SU-DHL-6 (cell line): ENCODE measurements around the gene PPP1R12A.
"Not testable (repeated sequence)": the region's sequence is repeated elsewhere in the genome, so short reads cannot be mapped to it uniquely, and the experiment has no call there.

Source experiments
- H2AFZ ChIP-seq: fragments of 200-600 bp; sonication (generic); 2 replicates; pipeline ENCODE4 v1.6.1; 2014; ENCODE audit warnings: low read depth, mild to moderate bottlenecking, moderate library complexity, mixed read lengths, antibody characterized with exemption, low read length; ENCODE audit not compliant: severe bottlenecking
- H3F3A ChIP-seq: fragments of 200-600 bp; shearing (Covaris generic); 2 replicates; pipeline ENCODE4 v1.6.0; 2016; ENCODE audit warnings: antibody characterized with exemption, mild to moderate bottlenecking; ENCODE audit not compliant: insufficient read depth
- H3K27ac ChIP-seq: fragments of 200-600 bp; sonication (generic); 2 replicates; pipeline ENCODE4 v1.5.1; 2016; ENCODE audit warnings: low read depth, mild to moderate bottlenecking, low read length, moderate library complexity, mixed read lengths
- H3K27me3 ChIP-seq: fragments of 200-600 bp; sonication (generic), shearing (Covaris generic); 2 replicates; pipeline ENCODE4 v1.6.0; 2014; ENCODE audit warnings: mild to moderate bottlenecking, low read length
- H3K36me3 ChIP-seq: fragments of 200-600 bp; sonication (generic); 2 replicates; pipeline ENCODE4 v1.6.1; 2014; ENCODE audit warnings: mild to moderate bottlenecking, low read length, mixed read lengths
- H3K4me2 ChIP-seq: fragments of 300-600, 200-600 bp; shearing (Covaris generic), sonication (generic); 2 replicates; pipeline ENCODE4 v1.6.0; 2014; ENCODE audit warnings: low read length, low read depth, mild to moderate bottlenecking; ENCODE audit not compliant: poor library complexity, severe bottlenecking
- H3K4me3 ChIP-seq: fragments of 200-600 bp; sonication (generic); 2 replicates; pipeline ENCODE4 v1.5.1; 2014; ENCODE audit warnings: antibody characterized with exemption, low read length, mild to moderate bottlenecking, mixed read lengths; ENCODE audit not compliant: insufficient read depth, poor library complexity, severe bottlenecking
- H3K79me2 ChIP-seq: fragments of 200-600 bp; sonication (generic); 2 replicates; pipeline ENCODE4 v1.6.1; 2014; ENCODE audit warnings: mild to moderate bottlenecking, low read length, moderate library complexity; ENCODE audit not compliant: insufficient read depth
- H3K9ac ChIP-seq: fragments of 200-600 bp; sonication (generic); 2 replicates; pipeline ENCODE4 v1.7.0; 2014; ENCODE audit warnings: mild to moderate bottlenecking, low read length
- H3K9me2 ChIP-seq: fragments of 200-600 bp; sonication (generic); replicated peaks from 2 replicates; pipeline ENCODE4 v1.6.1; 2014; ENCODE audit warnings: low read length; ENCODE audit not compliant: insufficient read depth
- H3K9me3 ChIP-seq: fragments of 200-600 bp; sonication (generic); 2 replicates; pipeline ENCODE4 v1.6.1; 2014; ENCODE audit warnings: low read length, mixed read lengths; ENCODE audit not compliant: insufficient read depth
- H4K20me1 ChIP-seq: fragments of 200-600 bp; sonication (generic); 2 replicates; pipeline ENCODE4 v1.6.1; 2014; ENCODE audit warnings: low read depth, mild to moderate bottlenecking, antibody characterized with exemption, low read length, moderate library complexity, mixed read lengths
- CTCF ChIP-seq: fragments of 200-600 bp; sonication (generic); IDR thresholded peaks from one replicate; pipeline ENCODE4 v1.5.1; 2017; ENCODE audit warnings: antibody characterized with exemption, mild to moderate bottlenecking, low read length, moderate library complexity; ENCODE audit not compliant: insufficient read depth, poor library complexity, severe bottlenecking
- EZH2phosphoT487 ChIP-seq: fragments of 200-600 bp; sonication (generic), shearing (Covaris generic); conservative IDR thresholded peaks from 2 replicates; pipeline ENCODE4 v1.6.1; 2018; ENCODE audit warnings: mild to moderate bottlenecking, antibody characterized with exemption, low read length, moderate library complexity, mixed read lengths

PPP1R12A gene

GRCh38 chr12:79884401-79885006 is 50.4 kb downstream of the PPP1R12A start:
- no peak overlapping the region for H3K4me2 ChIP-seq

GRCh38 chr12:79883216-79883615 is 51.7 kb downstream of the PPP1R12A start:
- Histone ChIP-seq H2AFZ (no peak overlapping the region), H3K9me2 (no peaks in the 10 kb centered on the region), H3K27me3 (no peaks in the 10 kb centered on the region), H4K20me1 (peaks cover 35% of the 10 kb centered on the region), H3F3A (peaks cover 9% of the 10 kb centered on the region; the same call in 1 of the 2 replicates), H3K9me3 (no peaks in the 10 kb centered on the region), H3K4me3 (no peak overlapping the region), H3K27ac (no peak overlapping the region), H3K4me2 (no peak overlapping the region), H3K9ac (no peak overlapping the region), H3K36me3 (no peaks in the 10 kb centered on the region), H3K79me2 (peaks cover 98% of the 10 kb centered on the region)
- TF ChIP-seq CTCF (no peak), EZH2phosphoT487 (no peak)

More at GRCh38 chr12:79884401-79885006, 50.4 kb downstream of the PPP1R12A start:
- Histone ChIP-seq H3K27ac (no peak overlapping the region), H4K20me1 (peaks cover 32% of the 10 kb centered on the region), H2AFZ (no peak overlapping the region), H3K36me3 (no peaks in the 10 kb centered on the region), H3K4me3 (no peak overlapping the region), H3K9ac (no peak overlapping the region), H3F3A (peaks cover 10% of the 10 kb centered on the region; the same call in 1 of the 2 replicates), H3K27me3 (no peaks in the 10 kb centered on the region), H3K9me2 (no peaks in the 10 kb centered on the region), H3K9me3 (no peaks in the 10 kb centered on the region), H3K79me2 (peaks cover 97% of the 10 kb centered on the region)
- TF ChIP-seq EZH2phosphoT487: no peak
- TF ChIP-seq CTCF: no peak

- H3K36me3 ChIP-seq: no peaks in the 10 kb centered on the region
- H3K9me3 ChIP-seq: no peaks in the 10 kb centered on the region
- H3K27me3 ChIP-seq: no peaks in the 10 kb centered on the region
- H3K79me2 ChIP-seq: peaks cover 98% of the 10 kb centered on the region
- peaks cover 30% of the 10 kb centered on the region for H4K20me1 ChIP-seq
- no peaks in the 10 kb centered on the region for H3K9me2 ChIP-seq
- no peak overlapping the region for H3K9ac ChIP-seq
- H3K4me2 ChIP-seq: no peak overlapping the region
- H3K27ac ChIP-seq: no peak overlapping the region
- no peak for TF ChIP-seq EZH2phosphoT487
- H3K4me3 ChIP-seq: no peak overlapping the region
- no peak overlapping the region for H2AFZ ChIP-seq
- H3F3A ChIP-seq: no peaks in the 10 kb centered on the region
Measured at GRCh38 chr12:79881351-79881750, 53.5 kb downstream of the PPP1R12A start.

GRCh38 chr12:79878506-79878905 is 56.4 kb downstream of the PPP1R12A start:
- peaks cover 20% of the 10 kb centered on the region; the same call in 1 of the 2 replicates for H4K20me1 ChIP-seq
- H3K27ac ChIP-seq, H3K36me3 ChIP-seq, H3K4me3 ChIP-seq, H3K9ac ChIP-seq, H2AFZ ChIP-seq, H3K9me3 ChIP-seq, H3K27me3 ChIP-seq, H3K9me2 ChIP-seq, H3K4me2 ChIP-seq, H3F3A ChIP-seq: not testable (repeated sequence)
- peaks cover 96% of the 10 kb centered on the region for H3K79me2 ChIP-seq
